NCI-H748 (cell line): ENCODE results near the gene TUFM.
"Not testable (repeated sequence)": the region's sequence is repeated elsewhere in the genome, so short reads cannot be mapped to it uniquely, and the experiment has no call there.

Experiments
- DNase-seq: peaks from one replicate; lab custom pipeline; 2025; ENCODE audit not compliant: unreplicated experiment; lab: John Stamatoyannopoulos, UW

The TUFM gene

DNA sequence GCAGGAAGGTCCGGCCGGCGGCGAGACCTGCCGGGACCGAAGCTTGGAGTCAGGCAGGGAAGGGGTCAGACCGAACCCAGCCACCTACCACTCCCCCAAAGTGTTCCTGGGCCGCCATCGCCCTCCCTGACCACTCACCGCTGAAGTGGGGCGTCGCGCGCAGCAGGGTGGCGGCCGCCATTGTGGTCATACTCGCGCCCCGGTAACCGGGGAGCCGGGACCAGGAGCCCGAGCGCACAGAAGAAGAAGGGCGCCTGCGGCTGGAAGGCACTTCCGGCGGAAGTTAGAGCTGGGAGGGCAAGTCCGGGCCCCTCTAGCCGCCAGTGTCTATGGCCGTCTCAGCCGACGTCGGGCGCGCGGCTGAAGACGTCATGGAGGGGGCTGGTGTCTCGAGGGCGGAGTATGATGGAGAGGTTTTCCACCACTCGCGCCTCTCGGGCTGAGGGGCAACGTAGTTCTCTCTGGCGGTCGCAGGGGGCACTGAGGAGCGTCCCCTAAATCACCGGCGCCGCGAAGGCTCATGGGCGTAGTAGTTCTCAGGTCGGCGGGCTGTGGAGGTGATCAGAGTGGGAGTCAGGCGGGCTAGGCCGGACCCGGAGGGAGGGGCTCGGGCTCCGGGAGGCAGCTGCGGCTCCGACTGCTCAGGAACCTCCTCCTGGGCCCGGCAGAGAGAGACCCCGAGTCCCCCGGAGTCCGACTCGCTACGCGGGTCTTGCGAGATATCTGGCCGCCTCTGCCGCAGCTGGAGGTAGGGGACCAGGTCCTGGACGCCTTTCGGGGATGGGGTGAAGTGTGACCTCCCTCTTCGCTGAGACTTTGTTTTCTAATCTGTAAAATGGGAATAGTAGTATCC lies at the start of gene TUFM:
TUFM (minus strand) TSS at position 269 of the 853 bp plus-strand sequence; CDS start at position 190, 79 bp downstream.
- DNase-seq: peak; percentile 96

DNA sequence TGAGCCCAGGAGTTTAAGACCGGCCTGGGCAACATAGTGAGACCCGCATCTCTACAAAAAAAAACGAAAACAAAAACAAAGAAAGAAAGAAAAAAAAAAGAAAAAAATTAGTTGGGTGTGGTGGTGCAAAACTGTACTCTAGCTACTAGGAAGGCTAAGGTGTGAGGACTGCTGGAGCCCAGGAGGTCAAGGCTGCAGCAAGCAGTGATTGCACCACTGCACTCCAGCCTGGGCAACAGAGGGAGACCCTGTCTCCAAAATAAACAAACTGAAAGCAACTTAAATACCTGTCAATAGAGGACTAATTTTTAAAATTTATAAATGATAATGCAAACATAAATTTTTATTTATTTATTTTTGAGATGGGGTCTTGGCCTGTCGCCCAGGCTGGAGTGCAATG lies 49.5 kb upstream of the TUFM start:
- DNase-seq: no peak

DNA sequence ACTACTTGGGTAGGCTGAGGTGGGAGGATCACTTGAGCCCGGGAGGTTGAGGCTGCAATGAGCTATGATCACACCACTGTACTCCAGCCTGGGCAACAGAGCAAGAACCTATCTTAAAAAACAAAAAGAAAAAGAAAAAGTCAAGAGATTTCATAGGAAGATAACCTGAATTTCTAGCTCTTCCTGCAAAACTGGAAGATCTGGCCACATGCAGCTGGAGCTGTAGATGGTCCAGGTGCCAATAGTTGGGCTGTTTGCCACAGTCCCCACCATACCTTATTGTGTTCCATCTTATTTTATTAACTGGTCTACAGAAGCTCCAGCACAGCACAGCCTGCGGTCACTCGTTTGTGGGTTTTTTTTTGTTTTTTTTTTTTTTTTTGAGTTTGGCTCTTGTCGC lies 47.1 kb upstream of the TUFM start:
- no peak for DNase-seq

DNA sequence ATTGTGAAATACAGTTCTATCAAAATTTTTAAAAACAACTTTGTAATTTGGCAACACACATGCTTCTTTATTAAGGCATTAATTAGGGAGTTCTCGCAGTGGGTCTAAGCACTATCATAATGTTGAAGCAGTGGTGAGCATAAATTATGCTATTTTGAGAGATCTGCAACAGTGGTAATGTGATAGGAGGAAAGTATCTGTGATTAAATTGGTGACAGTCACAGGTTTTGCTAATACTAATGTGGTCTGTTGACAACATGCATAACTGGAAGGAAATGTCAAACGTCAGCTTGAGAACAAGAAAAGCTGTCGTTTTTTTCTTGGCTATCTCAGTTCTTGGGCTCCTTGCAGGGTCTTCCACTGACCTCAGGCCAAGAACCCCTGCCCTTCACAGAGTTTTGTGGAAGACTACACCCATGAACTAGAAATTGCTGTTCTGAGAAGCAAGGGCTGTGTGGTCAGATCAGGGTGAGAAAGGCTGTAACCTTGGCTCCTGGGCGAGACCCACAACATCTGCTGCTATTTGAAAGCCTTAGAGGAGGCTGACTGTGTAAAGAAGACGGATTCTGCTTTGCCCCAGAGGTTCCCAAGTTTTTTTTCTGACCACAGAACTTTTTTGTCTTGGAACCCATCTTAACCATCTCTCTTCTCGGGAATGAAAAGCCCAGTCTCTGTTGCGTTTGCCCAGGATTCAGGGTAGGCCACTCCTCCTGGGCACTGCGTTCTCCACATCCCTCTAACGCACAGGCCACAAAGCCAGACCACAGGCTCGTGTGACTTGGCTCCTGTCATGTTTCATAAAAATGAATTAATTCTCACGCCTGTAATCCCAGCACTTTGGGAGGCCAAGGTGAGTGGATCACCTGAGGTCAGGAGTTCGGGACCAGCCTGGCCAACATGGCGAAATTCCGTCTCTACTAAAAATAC lies 46.1 kb upstream of the TUFM start:
- no peak for DNase-seq

DNA sequence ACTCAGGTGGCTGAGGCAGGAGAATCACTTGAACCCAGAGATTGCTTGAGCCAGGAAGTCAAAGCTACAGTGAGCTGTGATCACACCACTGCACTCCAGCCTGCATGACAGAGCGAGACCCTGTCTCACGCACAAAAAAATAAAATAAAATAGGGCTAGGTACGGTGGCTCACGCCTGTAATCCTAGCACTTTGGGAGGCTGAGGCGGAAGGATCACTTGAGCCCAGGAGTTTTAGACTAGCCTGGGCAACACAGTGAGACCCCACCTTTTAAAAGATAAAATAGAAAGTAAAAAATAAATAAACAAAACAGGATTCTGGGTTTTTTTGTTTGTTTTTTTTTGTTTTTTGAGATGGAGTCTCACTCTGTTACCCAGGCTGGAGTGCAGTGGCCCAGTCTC lies 44.2 kb upstream of the TUFM start:
- DNase-seq: not testable (repeated sequence)

DNA sequence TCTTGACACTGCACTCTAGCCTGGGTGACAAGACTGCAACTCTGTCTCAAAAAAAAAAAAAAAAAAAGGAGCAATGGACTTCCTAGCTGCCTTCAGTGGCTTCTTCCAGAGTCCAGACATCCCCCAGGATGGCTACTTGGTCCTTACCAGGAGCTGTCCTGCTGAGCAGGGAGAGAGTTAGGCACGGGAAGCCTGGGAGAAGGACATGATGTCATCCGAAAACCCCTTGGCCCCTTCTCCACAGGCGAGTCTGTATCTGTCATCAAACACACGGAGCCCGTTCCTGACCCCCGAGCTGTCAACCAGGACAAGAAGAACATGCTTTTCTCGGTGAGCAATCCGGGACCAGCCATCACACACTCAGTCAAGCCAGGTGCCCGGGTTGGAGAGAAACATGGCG lies 40.8 kb upstream of the TUFM start:
- DNase-seq: no peak

DNA sequence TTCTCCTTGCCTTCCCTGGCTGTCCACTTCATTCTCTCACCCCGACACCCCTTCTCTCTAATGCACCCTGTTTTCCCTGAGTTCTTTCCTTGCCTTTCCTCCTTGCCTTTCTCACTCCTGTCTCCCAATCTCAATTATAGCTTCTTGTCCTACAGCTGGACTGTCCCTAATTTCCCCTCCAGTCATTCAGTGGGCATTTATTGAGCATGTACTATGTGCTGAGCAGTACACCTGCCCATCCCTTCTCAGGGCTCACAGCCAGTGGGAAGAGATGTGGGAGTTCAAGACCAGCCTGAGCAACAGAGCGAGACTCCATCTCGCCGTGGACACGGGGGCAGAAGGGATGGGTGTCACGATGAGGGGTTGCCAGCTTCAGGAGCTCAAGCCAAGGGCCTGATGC lies 37.9 kb upstream of the TUFM start:
- no peak for DNase-seq

DNA sequence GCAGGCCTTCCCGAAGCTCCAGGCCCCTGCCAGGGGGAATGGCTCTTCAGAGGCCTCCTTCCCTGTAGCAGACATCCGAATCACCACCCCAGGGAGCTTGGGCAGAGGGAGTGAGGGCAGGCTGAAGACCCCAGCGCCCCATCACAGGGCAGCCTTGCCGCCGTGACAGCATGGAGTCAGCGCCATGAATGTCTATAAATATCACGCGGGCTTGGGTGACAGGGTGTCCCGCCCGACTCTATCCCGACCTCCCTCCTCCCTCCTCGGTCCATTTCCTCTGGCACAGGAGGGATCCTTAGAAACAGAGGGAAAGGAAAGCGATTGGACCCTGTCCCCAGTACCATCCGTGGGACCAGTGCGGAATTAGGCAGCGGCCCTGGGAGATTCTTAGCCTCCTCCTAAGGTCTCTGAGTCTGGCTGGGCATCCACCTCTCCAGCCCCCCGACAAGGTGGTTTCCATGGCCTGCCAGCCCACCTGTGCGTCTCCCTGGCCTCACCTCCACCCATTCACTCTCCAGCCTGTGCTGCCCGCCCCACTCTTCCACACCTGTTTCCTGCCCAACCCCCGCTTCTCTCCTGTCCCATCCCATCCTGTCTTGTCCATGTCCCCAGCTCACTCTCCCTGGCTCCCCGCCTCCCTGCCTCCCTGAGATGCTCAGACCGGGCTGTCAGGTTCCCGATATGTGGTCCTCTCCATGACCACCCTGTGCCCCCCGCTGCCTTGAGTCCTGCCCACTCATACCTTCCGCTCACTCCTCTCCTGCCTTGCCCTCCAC lies 37.3 kb upstream of the TUFM start:
- no peak for DNase-seq

DNA sequence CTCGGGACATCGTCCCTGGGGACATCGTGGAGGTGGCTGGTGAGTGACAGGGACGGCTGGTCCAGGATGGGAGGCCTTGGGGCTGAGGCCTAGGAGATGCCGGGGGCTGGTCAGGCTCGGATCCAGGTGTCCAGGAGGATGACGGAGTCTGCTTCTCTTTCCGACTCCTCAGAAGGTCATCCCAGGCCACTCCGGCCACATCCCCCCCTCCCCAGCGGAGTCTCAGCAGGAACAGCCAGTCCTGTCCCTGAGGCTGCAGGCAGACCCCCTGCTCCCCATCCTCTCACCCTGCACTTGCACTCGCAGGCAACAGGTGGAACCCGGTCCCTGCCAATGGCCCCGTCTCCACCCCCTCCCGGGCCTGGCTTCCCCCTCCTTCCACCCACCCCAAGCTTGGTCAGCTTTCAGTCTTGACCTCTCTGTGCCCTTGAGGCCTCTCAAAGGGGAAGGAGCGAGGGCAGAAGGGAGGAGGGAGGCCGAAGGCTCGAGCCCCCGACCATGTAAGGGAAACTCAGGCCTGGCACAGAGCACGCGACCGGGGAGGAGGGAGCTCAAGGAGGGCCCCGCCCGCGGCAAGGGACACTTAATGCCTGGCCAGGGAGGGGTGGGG lies 36.5 kb upstream of the TUFM start:
- no peak for DNase-seq

DNA sequence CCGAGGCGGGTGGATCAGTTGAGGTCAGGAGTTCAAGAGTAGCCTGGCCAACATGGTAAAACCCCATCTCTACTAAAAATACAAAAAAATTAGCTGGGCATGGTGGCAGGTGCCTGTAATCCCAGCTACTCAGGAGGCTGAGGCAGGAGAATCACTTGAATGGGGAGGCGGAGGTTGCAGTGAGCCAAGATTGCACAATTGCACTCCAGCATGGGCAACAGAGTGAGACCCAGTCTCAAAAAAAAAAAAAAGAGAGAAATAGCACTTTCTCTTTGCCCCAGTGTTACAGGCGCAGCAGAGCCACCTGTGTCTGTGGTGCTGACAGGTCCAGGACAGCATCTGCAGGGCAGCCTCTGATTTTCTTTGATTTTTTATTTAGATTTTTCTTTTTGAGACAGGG lies 35.4 kb upstream of the TUFM start:
- not testable (repeated sequence) for DNase-seq

DNA sequence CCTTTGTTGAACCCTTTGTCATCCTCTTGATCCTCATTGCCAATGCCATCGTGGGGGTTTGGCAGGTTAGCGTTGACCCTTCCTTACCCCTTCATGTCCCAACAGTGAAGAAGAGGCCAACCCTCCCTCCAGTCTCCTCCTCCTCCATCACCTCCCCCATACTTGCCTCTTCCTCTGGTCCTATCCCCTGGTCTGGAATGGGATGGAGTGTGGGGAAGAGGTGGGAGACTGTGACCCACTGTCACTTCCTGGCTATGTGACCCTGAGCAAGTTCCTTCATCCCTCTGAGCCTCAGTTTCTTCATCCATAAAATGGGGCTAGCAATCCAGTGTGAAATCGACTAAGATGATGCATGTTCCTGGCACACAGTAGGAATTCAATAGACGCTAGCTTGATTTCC lies 34.8 kb upstream of the TUFM start:
- DNase-seq: no peak

DNA sequence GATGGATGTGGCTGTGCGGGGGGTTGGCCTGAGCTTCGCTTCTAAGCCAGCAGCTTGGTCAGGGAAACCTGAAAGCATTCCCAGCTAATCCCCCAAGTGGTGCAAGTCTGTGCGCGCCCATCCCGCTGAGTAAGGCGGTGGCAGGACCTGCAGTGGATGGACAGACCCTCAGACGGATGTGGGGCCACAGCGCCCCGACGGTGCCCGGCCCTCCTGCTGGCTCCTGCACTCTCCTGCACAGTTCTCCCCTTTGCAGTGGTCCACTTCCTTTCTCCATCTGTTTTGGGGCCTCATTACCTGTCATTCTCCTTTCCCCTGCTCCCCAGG lies 34.4 kb upstream of the TUFM start:
- no peak for DNase-seq

DNA sequence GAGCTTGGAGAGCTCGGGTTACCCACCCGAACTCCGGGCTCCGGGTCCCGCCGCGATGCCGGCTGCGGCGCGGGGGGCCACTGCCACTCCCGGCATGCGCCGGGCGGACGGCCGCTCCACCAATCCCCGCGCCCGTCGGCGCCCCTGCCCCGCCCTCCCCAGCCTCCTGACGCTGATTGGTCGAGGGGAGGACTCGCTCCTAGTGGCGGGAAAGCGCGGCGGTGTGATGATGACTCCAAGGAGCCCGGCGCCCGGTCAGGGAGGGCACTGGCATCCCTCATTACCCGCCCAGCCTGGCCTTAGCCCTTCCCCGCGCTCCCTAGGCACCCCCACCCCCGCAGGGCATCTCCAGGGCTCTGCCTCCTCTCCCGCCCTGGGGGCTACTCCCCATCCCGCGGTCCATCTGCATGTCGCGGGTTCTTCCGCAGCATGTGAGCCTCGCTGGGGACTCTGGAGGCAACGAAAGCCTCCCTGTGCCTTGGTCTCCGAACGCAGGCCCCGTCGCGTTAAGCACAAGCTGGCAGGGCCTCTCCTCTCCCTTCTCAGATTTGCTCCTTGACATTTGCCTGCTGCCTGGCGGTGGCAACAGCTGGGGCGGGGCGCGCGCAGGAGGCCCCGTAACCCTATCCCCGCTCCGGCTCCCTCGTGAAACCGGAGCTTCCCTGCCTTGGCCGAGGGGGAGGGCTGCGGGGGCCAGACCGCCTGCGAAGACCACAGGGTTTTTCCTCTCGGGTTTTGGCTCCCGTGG lies 33.9 kb upstream of the TUFM start:
- DNase-seq: peak; percentile 90

DNA sequence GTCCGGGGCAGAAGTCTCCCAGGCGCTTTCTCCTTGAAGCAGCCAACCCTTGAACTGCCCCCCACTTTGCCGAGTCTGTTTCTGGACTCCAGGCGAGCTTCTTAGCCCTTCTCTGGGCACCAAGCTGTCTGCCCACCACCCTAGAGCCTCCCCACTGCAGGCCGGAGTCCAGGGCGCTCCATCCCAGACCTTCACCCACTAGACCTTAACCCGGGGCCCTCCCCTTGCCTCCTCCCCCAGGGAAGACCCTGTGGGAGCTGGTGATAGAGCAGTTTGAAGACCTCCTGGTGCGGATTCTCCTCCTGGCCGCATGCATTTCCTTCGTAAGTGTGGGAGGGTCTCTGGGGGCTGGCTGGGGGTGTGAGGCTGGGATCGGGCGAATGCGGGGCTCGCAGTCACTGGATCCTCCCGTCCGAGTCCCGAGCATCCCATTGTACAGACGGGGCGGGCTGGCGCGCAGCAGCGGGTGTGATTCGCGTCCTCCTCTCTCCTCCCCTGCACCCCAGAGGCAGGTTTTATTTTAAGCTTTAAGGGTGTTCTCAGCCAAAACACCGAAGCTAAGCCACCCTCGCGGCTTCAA lies 33.2 kb upstream of the TUFM start:
- DNase-seq: no peak

DNA sequence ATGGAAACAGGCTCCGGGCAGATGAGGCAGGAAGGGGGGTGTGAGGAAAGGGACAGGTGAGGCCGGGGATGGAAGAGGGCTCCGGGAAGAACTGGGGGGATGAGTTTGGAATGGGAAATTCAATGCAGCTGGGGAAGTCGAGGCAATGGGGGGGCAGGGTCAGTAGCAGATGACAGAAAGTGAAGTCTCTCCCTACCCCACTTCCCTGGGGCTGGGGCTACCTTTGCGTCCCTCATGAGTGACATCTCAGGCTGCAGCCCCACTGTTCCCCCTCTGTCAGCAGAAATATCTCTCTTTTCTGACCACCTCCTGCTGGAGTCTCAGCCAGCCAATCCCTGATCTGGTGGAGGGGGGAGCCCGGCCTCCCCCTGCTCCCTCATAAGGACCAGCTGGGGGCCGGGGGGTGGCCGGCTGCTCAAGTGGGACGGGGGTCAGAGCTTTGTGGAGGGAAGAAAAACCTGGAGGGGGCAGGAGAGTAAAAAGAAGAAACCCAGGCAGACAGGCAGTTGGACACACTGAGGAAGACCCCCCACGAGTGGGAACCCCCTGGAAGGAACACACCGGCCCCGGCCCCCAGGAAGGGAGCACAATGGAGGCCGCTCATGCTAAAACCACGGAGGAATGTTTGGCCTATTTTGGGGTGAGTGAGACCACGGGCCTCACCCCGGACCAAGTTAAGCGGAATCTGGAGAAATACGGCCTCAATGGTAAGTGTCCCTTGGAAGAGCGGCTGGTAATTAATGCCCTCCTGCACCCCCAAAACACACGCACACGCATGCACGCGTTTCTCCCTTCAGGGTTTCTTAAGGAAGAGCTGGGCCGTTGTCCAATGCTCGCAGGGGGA lies 32.2 kb upstream of the TUFM start, which contains the start of gene ATP2A1:
ATP2A1 (plus strand) TSS at position 406 of the 844 bp plus-strand sequence; CDS start at position 590, 184 bp downstream.
- DNase-seq: no peak

DNA sequence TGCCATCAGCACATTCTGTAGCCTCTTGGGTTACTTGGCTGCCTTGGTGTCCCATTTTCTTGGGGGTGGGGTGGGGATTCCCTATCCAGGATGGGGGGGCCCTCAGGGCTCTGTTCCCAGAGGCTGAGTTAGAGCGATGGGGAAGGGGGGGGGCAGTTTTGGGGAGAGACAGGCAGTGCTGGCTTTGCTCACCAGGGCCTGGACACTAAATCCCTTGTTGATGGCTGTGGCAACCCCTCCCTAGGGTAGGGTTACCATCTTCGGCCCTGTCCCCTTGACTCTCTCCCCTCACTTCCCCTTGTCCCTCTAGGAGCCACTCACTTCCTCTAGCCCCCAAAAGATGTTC lies 31.5 kb upstream of the TUFM start:
- DNase-seq: no peak

DNA sequence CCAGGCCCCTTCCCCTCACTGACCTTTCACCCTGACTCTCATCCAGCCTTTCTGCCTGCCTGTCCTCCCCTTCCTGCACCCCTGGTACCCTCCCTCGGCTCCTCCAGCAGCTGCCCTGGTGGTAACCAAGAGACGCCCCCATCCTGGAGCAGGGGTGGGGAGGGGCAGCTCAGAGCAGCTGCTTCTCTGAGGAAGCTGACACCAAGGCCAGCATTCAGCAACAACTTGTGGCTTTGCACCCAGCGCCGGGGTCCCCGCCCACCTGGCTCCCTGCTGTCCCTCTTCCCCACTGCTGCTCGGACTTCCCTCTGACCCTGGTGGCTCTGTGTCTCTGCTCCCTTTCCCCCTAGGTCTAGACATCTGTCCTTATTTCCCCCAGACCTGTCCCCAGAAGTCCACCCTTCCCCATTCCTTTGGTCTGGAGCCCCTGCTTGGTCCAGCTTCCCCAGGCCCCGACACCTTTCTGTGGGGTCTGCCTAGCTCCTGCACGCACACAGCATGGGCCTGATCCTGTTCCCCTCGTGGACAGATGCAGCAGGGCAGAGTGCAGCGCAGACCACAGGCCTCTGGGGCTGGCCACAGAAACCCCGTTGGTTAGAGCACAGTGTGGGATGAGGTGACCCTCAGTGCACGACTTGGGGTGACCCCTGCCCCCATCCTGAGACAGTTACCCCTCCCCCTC lies 31.0 kb upstream of the TUFM start:
- no peak for DNase-seq

DNA sequence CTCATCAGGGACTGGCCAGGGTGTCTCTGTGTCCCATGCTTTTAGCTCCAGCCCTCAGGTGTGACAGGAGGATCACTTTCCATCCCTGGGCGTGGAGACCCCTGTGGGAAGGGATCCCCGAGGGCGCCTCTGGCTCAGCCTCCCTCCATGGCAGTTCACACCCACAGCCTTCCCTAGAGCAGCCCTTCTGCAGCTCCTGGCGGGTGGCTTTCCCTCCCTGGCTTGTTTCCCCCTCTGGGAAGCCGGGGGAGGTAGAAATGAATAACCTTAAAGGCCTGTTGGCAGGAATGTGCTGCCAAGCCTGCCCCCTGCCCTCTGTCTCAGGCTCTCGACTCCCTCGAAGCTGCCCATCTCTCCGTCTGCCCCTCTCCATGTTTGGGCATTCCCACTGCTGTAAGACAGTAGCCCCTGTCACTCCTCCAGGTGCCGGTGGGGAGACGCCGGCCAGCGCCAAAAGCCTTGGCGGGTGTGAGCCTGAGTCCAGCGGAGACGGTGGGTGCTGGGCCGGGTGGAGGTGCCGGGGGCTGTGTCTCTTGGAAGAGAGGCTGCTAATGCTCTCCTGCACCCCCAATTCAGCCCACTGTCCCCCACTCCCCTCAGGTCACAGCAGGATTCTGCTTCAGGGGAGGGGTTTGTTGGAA lies 30.0 kb upstream of the TUFM start:
- no peak for DNase-seq
